ENCODE data around the gene UBE2E2. TPM values are rescaled to one million over a fixed set of nuclear protein-coding genes. Genes with fewer than 3 reads are reported as not detected.

Gene UBE2E2
- total RNA-seq, 1 donor from 2014 or later = 28.7 TPM

GRCh38 chr3:23219117-23219516 lies 16.0 kb downstream of the UBE2E2 start:
- no peaks in the 10 kb centered on the region for H3K27me3 ChIP-seq (ENCODE audit: control insufficient read depth, insufficient read depth, low read length)
- no peak for TF ChIP-seq CTCF (IDR thresholded peaks at IDR 0.05; ENCODE audit: insufficient read depth, low read length, poor library complexity, severe bottlenecking)
- H3K4me3 ChIP-seq (ENCODE audit: low read depth, low read length) = no peak overlapping the region
- no peak for DNase-seq (ENCODE audit: low read depth)
- no peaks in the 10 kb centered on the region for H3K36me3 ChIP-seq (ENCODE audit: control insufficient read depth, insufficient read depth, low read length)

GRCh38 chr3:23219552-23219951 lies 16.4 kb downstream of the UBE2E2 start:
- no peak for TF ChIP-seq CTCF (IDR thresholded peaks at IDR 0.05; ENCODE audit: insufficient read depth, low read length, poor library complexity, severe bottlenecking)
- H3K4me3 ChIP-seq (ENCODE audit: low read depth, low read length) = no peak overlapping the region
- no peaks in the 10 kb centered on the region for H3K27me3 ChIP-seq (ENCODE audit: control insufficient read depth, insufficient read depth, low read length)
- no peak for DNase-seq (ENCODE audit: low read depth)
- H3K36me3 ChIP-seq (ENCODE audit: control insufficient read depth, insufficient read depth, low read length) = no peaks in the 10 kb centered on the region

GRCh38 chr3:23221136-23221535 lies 18.0 kb downstream of the UBE2E2 start:
- H3K36me3 ChIP-seq (ENCODE audit: control insufficient read depth, insufficient read depth, low read length) = no peaks in the 10 kb centered on the region
- no peak overlapping the region for H3K4me3 ChIP-seq (ENCODE audit: low read depth, low read length)
- no peak for DNase-seq (ENCODE audit: low read depth)
- no peak for TF ChIP-seq CTCF (IDR thresholded peaks at IDR 0.05; ENCODE audit: insufficient read depth, low read length, poor library complexity, severe bottlenecking)
- H3K27me3 ChIP-seq (ENCODE audit: control insufficient read depth, insufficient read depth, low read length) = no peaks in the 10 kb centered on the region

- TF ChIP-seq CTCF (IDR thresholded peaks at IDR 0.05; ENCODE audit: insufficient read depth, low read length, poor library complexity, severe bottlenecking) = no peak
- DNase-seq (ENCODE audit: low read depth) = no peak
- no peaks in the 10 kb centered on the region for H3K36me3 ChIP-seq (ENCODE audit: control insufficient read depth, insufficient read depth, low read length)
Observed at GRCh38 chr3:23232016-23232415, 28.9 kb downstream of the UBE2E2 start.

GRCh38 chr3:23232854-23233253 lies 29.7 kb downstream of the UBE2E2 start:
- H3K27me3 ChIP-seq (ENCODE audit: control insufficient read depth, insufficient read depth, low read length) = no peaks in the 10 kb centered on the region
- no peak overlapping the region for H3K4me3 ChIP-seq (ENCODE audit: low read depth, low read length)
- H3K36me3 ChIP-seq (ENCODE audit: control insufficient read depth, insufficient read depth, low read length) = no peaks in the 10 kb centered on the region
- DNase-seq (ENCODE audit: low read depth) = no peak
- TF ChIP-seq CTCF (IDR thresholded peaks at IDR 0.05; ENCODE audit: insufficient read depth, low read length, poor library complexity, severe bottlenecking) = no peak

More at GRCh38 chr3:23232016-23232415, 28.9 kb downstream of the UBE2E2 start:
- Histone ChIP-seq H3K4me3 (ENCODE audit: low read depth, low read length) (no peak overlapping the region), H3K27me3 (ENCODE audit: control insufficient read depth, insufficient read depth, low read length) (no peaks in the 10 kb centered on the region)

GRCh38 chr3:23235264-23235663 lies 32.1 kb downstream of the UBE2E2 start:
- no peak for TF ChIP-seq CTCF (IDR thresholded peaks at IDR 0.05; ENCODE audit: insufficient read depth, low read length, poor library complexity, severe bottlenecking)
- Histone ChIP-seq H3K27me3 (ENCODE audit: control insufficient read depth, insufficient read depth, low read length) (no peaks in the 10 kb centered on the region), H3K4me3 (ENCODE audit: low read depth, low read length) (no peak overlapping the region), H3K36me3 (ENCODE audit: control insufficient read depth, insufficient read depth, low read length) (no peaks in the 10 kb centered on the region)
- DNase-seq (ENCODE audit: low read depth) = no peak

All from kidney epithelial cell (primary cell).